SK-N-DZ (cell line): ENCODE measurements around the gene LTBP1.
"Not testable (repeated sequence)": the region's sequence is repeated elsewhere in the genome, so short reads cannot be mapped to it uniquely, and the experiment has no call there.

Experiments
- DNase-seq: peaks from one replicate; pipeline ENCODE4 v3.0.0-alpha.2; 2015; ENCODE audit warnings: low spot score

Gene LTBP1

GRCh38 chr2:33425161-33425560 lies 478.4 kb downstream of the LTBP1 start:
- no peak for DNase-seq

GRCh38 chr2:33425586-33426031 lies 478.9 kb downstream of the LTBP1 start:
- no peak for DNase-seq

- no peak for DNase-seq
Measured at GRCh38 chr2:33426666-33427231, 480.0 kb downstream of the LTBP1 start.

- DNase-seq: no peak
Measured at GRCh38 chr2:33430077-33430476, 483.3 kb downstream of the LTBP1 start.

GRCh38 chr2:33430856-33431255 lies 484.1 kb downstream of the LTBP1 start:
- no peak for DNase-seq

- no peak for DNase-seq
Measured at GRCh38 chr2:33432871-33433270, 486.1 kb downstream of the LTBP1 start.

GRCh38 chr2:33433279-33434235 lies 486.8 kb downstream of the LTBP1 start:
- no peak for DNase-seq

- DNase-seq: no peak
Measured at GRCh38 chr2:33435518-33435917, 488.8 kb downstream of the LTBP1 start.

GRCh38 chr2:33436083-33436482 lies 489.3 kb downstream of the LTBP1 start:
- DNase-seq: no peak

- DNase-seq: no peak
Measured at GRCh38 chr2:33437297-33437696, 490.5 kb downstream of the LTBP1 start.

GRCh38 chr2:33437815-33438214 lies 491.1 kb downstream of the LTBP1 start:
- DNase-seq: no peak

GRCh38 chr2:33441235-33441810 lies 494.6 kb downstream of the LTBP1 start:
- DNase-seq: peak; percentile 9

- not testable (repeated sequence) for DNase-seq
Measured at GRCh38 chr2:33442052-33442451, 495.3 kb downstream of the LTBP1 start.

- no peak for DNase-seq
Measured at GRCh38 chr2:33442528-33443079, 495.9 kb downstream of the LTBP1 start.

- no peak for DNase-seq
Measured at GRCh38 chr2:33443274-33443829, 496.6 kb downstream of the LTBP1 start.

- no peak for DNase-seq
Measured at GRCh38 chr2:33444967-33445366, 498.2 kb downstream of the LTBP1 start.

- DNase-seq: no peak
Measured at GRCh38 chr2:33448220-33448899, 501.6 kb downstream of the LTBP1 start.
